ENCODE results near the gene MED13L.

GRCh38 chr12:116106870-116107269, 170.6 kb downstream of the MED13L start:
- no peak for TF ChIP-seq CTCF (conservative IDR thresholded peaks at IDR 0.05 in 1 of 2, IDR thresholded peaks at IDR 0.05 in 1 of 2; ENCODE audit: low read depth in 1 of 2, low read length in 2 of 2)
- TF ChIP-seq EZH2 (IDR thresholded peaks at IDR 0.05; ENCODE audit: low read length, missing control alignments) = no peak
